SK-N-SH (cell line): ENCODE measurements around the gene RPS19. TPM values are rescaled to one million over a fixed set of nuclear protein-coding genes. Genes with fewer than 3 reads are reported as not detected.

ENCODE experiments used
- CTCF ChIA-PET: fragments of 300-600, 350-600 bp; formaldehyde crosslinking; extraction: SDS; loops from one replicate; lab custom pipeline; 2021; lab: Yijun Ruan, JAX
- POLR2A ChIA-PET: fragments of 350-600 bp; sonication (Branson Sonifier 250); formaldehyde crosslinking; extraction: SDS; loops from one replicate; lab custom pipeline; 2020; ENCODE audit warnings: antibody characterized with exemption, inconsistent platforms; lab: Yijun Ruan, JAX
- DNase-seq: peaks from one replicate; pipeline ENCODE4 v3.0.0; 2012
- H2AFZ ChIP-seq: fragments of 200-600 bp; sonication (generic); 2 replicates; pipeline ENCODE4 v1.8.1; 2016; ENCODE audit warnings: antibody characterized with exemption, mild to moderate bottlenecking, low read depth
- H3F3A ChIP-seq: fragments of 200-600 bp; sonication (generic); replicated peaks from 2 replicates; pipeline ENCODE3; 2016; ENCODE audit warnings: antibody characterized with exemption, mild to moderate bottlenecking; ENCODE audit not compliant: insufficient read depth
- H3K27ac ChIP-seq, 2 experiments: fragments of 200-500 bp in 1 of 2; fragments of 200-600 bp in 1 of 2; sonication (Bioruptor generic) in 1 of 2; sonication (generic), shearing (Covaris generic) in 1 of 2; 2 replicates each; pipeline versions ENCODE4 v1.5.1 to v1.6.1; 2014 to 2016; ENCODE audit warnings: low read depth in 2 of 2, inconsistent platforms in 1 of 2, low read length in 1 of 2, mild to moderate bottlenecking in 1 of 2, mixed read lengths in 1 of 2
- H3K27me3 ChIP-seq: fragments of 200-600 bp; sonication (generic), shearing (Covaris generic); 2 replicates; pipeline ENCODE4 v1.6.1; 2016; ENCODE audit warnings: mixed run types; ENCODE audit not compliant: insufficient read depth
- H3K36me3 ChIP-seq, 2 experiments: fragments of 200-500 bp in 1 of 2; fragments of 200-600 bp in 1 of 2; sonication (Bioruptor generic) in 1 of 2; sonication (generic) in 1 of 2; replicated peaks in 1 of 2; 2 replicates each; pipeline versions ENCODE3 to v1.5.1; 2014 to 2016; ENCODE audit warnings: low read length in 1 of 2, mild to moderate bottlenecking in 1 of 2; ENCODE audit not compliant: insufficient read depth in 2 of 2, control insufficient read depth in 1 of 2
- H3K4me1 ChIP-seq, 2 experiments: fragments of 200-500 bp in 1 of 2; fragments of 200-600 bp in 1 of 2; sonication (Bioruptor generic) in 1 of 2; sonication (generic), shearing (Covaris generic) in 1 of 2; 2 replicates each; pipeline versions ENCODE4 v1.5.1 to v1.6.1; 2014 to 2016; ENCODE audit warnings: low read depth in 1 of 2, low read length in 1 of 2, mixed run types in 1 of 2; ENCODE audit not compliant: insufficient read depth in 2 of 2, control insufficient read depth in 1 of 2
- H3K4me2 ChIP-seq: fragments of 200-600 bp; sonication (generic), shearing (Covaris generic); 2 replicates; pipeline ENCODE4 v1.6.1; 2017; ENCODE audit warnings: mixed run types
- H3K4me3 ChIP-seq, 2 experiments: fragments of 200-500 bp in 1 of 2; fragments of 200-600 bp in 1 of 2; sonication (Bioruptor generic) in 1 of 2; sonication (generic), shearing (Covaris generic) in 1 of 2; 2 replicates each; pipeline versions ENCODE4 v1.5.1 to v1.8.1; 2014 to 2016; ENCODE audit warnings: low read depth in 2 of 2, inconsistent platforms in 1 of 2, low read length in 1 of 2, mild to moderate bottlenecking in 1 of 2, mixed read lengths in 1 of 2, moderate library complexity in 1 of 2
- H3K79me2 ChIP-seq: fragments of 200-600 bp; sonication (generic); 2 replicates; pipeline ENCODE4 v1.8.1; 2017; ENCODE audit warnings: mild to moderate bottlenecking; ENCODE audit not compliant: insufficient read depth
- H3K9ac ChIP-seq: fragments of 200-600 bp; sonication (generic); 2 replicates; pipeline ENCODE4 v1.6.1; 2017; ENCODE audit warnings: mixed run types
- H3K9me2 ChIP-seq: fragments of 200-600 bp; sonication (generic); 2 replicates; pipeline ENCODE4 v1.6.1; 2017; ENCODE audit warnings: mixed run types
- H3K9me3 ChIP-seq: fragments of 200-600 bp; sonication (generic); 2 replicates; pipeline ENCODE4 v1.6.1; 2017; ENCODE audit warnings: mixed run types, mild to moderate bottlenecking, moderate library complexity
- H4K20me1 ChIP-seq: fragments of 200-600 bp; sonication (generic); 2 replicates; pipeline ENCODE4 v1.6.1; 2017; ENCODE audit warnings: mild to moderate bottlenecking, mixed run types; ENCODE audit not compliant: insufficient read depth
- CHD2 ChIP-seq: fragments of 150-350 bp; IDR thresholded peaks from 2 replicates; pipeline ENCODE4 v1.6.1; 2018; ENCODE audit warnings: low read length; ENCODE audit not compliant: partially characterized antibody
- ELF1 ChIP-seq: IDR thresholded peaks from 2 replicates; pipeline ENCODE4 v1.4.0; 2012
- EP300 ChIP-seq, 2 experiments: IDR thresholded peaks; 2 replicates each; pipeline versions ENCODE4 v1.4.0 to v1.6.1; 2012; ENCODE audit warnings: borderline replicate concordance in 1 of 2, low read depth in 1 of 2, low read length in 1 of 2
- FOXJ3 ChIP-seq: sonication (generic); formaldehyde crosslinking; IDR thresholded peaks from 2 replicates; pipeline ENCODE4 v1.5.1; 2020; ENCODE audit warnings: mild to moderate bottlenecking, missing genetic modification reagents
- FOXM1 ChIP-seq: IDR thresholded peaks from 2 replicates; pipeline ENCODE4 v1.4.0; 2012; ENCODE audit warnings: low read depth, mild to moderate bottlenecking
- GATA2 ChIP-seq: sonication (generic); formaldehyde crosslinking; IDR thresholded peaks from 2 replicates; pipeline ENCODE4 v1.5.0; 2020; ENCODE audit warnings: mild to moderate bottlenecking, missing genetic modification reagents
- NRF1 ChIP-seq: IDR thresholded peaks from 2 replicates; pipeline ENCODE4 v1.6.1; 2012; ENCODE audit warnings: low read depth, mild to moderate bottlenecking, low read length
- POLR2AphosphoS5 ChIP-seq: IDR thresholded peaks from 2 replicates; pipeline ENCODE4 v1.6.1; 2012; ENCODE audit warnings: low read depth, low read length
- RAD21 ChIP-seq: IDR thresholded peaks from 2 replicates; pipeline ENCODE4 v1.6.1; 2012; ENCODE audit warnings: mild to moderate bottlenecking, low read length
- SMC3 ChIP-seq: IDR thresholded peaks from 2 replicates; pipeline ENCODE4 v1.6.1; 2012; ENCODE audit warnings: low read depth, low read length, improper control_type of control experiment
- YY1 ChIP-seq: IDR thresholded peaks from 2 replicates; pipeline ENCODE4 v1.4.0; 2012; ENCODE audit warnings: low read depth, mild to moderate bottlenecking
- WGBS: methylation state at CpG from one replicate; pipeline ENCODE4 v1.1.6; 2017; ENCODE audit warnings: low lambda C conversion rate; 5-methylcytosine and 5-hydroxymethylcytosine counted together
- polyA plus RNA-seq, 3 experiments: library from polyadenylated mRNA; depleted of rRNA; stranded (reverse); fragments of >200 nt; gene quantifications; 2 replicates each; pipeline ENCODE4 v1.2.3, GENCODE V29; 2012
- TF ChIP-seq, protein P1 (sequence below): IDR thresholded peaks from 2 replicates; pipeline ENCODE4 v1.4.0; 2012; ENCODE audit warnings: low read depth, borderline replicate concordance
- TF ChIP-seq, protein P2 (sequence below): fragments of 200-600 bp; sonication (generic); IDR thresholded peaks from 2 replicates; pipeline ENCODE4 v1.6.1; 2017; ENCODE audit warnings: antibody characterized with exemption, mild to moderate bottlenecking, moderate library complexity
- TF ChIP-seq, protein P3 (sequence below): IDR thresholded peaks from 2 replicates; pipeline ENCODE4 v1.4.0; 2012; ENCODE audit warnings: low read depth
- TF ChIP-seq, protein P4 (sequence below): fragments of 150-350 bp; IDR thresholded peaks from 2 replicates; pipeline ENCODE4 v1.6.1; 2016; ENCODE audit warnings: mild to moderate bottlenecking, low read depth, low read length

RPS19 gene
- polyA plus RNA-seq, 1 of the 3 experiments (the other 2 are of a cell fraction), result 2,819 TPM

DNA sequence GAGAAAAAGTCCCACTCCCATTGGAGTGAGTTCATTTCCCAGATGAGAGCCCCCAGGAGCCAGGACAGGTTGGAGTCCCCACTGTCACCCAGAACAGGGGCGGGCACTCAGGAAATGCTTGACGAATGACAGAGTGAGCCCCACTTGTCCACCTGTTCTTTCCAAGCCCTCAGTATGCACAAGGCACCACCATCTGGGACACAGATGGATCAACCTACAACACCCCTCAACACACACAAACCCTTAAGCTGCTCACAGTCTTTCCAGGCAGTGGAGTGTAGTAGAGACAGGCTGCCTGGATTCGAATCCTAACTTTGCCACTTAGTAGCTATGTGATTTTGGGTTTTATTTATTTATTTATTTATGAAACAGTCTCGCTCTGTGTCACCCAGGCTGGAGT lies 30.9 kb downstream of the RPS19 start (continued):
- TF ChIP-seq, protein P1, sequence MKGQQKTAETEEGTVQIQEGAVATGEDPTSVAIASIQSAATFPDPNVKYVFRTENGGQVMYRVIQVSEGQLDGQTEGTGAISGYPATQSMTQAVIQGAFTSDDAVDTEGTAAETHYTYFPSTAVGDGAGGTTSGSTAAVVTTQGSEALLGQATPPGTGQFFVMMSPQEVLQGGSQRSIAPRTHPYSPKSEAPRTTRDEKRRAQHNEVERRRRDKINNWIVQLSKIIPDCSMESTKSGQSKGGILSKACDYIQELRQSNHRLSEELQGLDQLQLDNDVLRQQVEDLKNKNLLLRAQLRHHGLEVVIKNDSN, result no peak
- TF ChIP-seq FOXM1 (no peak), POLR2AphosphoS5 (no peak), EP300 (IDR thresholded peaks at IDR 0.05; ENCODE audit: borderline replicate concordance in 1 of 2, low read depth in 1 of 2, low read length in 1 of 2) (no peak)
- TF ChIP-seq, protein P2, sequence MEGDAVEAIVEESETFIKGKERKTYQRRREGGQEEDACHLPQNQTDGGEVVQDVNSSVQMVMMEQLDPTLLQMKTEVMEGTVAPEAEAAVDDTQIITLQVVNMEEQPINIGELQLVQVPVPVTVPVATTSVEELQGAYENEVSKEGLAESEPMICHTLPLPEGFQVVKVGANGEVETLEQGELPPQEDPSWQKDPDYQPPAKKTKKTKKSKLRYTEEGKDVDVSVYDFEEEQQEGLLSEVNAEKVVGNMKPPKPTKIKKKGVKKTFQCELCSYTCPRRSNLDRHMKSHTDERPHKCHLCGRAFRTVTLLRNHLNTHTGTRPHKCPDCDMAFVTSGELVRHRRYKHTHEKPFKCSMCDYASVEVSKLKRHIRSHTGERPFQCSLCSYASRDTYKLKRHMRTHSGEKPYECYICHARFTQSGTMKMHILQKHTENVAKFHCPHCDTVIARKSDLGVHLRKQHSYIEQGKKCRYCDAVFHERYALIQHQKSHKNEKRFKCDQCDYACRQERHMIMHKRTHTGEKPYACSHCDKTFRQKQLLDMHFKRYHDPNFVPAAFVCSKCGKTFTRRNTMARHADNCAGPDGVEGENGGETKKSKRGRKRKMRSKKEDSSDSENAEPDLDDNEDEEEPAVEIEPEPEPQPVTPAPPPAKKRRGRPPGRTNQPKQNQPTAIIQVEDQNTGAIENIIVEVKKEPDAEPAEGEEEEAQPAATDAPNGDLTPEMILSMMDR, result no peak

DNA sequence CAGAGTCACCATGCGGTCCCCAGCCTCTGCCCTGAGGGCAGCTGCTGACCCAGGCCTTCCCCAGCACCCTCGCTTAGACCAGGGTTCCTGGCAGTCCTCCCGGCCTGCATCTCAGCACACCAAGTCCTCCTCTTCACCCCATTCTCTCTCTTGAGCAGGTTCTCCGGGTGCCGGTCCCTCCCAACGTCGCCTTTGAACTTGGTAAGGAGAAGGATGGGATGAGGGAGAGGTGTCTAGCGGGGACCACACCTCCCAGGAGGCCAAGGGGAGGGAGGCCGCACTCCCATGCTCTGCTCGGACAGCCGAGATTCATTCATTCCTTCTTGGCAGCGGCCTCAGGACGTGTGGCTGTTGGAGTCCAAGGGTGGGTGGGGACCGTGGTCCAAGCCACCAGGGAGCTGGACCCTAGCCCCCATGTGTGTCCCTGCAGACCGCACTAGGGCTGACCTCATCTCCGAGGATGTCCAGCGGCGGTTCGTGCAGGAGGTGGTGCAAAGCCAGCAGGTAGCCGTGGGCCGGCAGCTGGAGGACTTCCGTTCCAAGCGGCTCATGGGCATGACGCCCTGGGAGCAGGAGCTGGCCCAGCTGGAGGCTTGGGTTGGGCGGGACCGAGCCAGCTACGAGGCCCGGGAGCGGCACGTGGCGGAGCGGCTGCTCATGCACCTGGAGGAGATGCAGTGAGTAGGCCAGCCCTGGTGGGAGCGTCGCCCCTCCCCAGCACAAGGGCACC lies 32.3 kb downstream of the RPS19 start:
- 95% methylated on average over 33 of the region's 34 CpGs for WGBS
- Histone ChIP-seq H3K27ac (no peak overlapping the region), H3K4me1 (peaks cover 0 to under 1% of the 10 kb centered on the region in 2 experiments; a peak in 1 of 4 replicates), H3K79me2 (peaks cover 9% of the 10 kb centered on the region; the same call in 1 of the 2 replicates), H3K9me2 (no peaks in the 10 kb centered on the region), H2AFZ (no peak overlapping the region), H3K4me3 (no peak overlapping the region), H4K20me1 (peaks cover 17% of the 10 kb centered on the region), H3F3A (no peaks in the 10 kb centered on the region), H3K9ac (no peak overlapping the region), H3K4me2 (no peak overlapping the region), H3K9me3 (no peaks in the 10 kb centered on the region), H3K36me3 (peaks cover 17 to 34% of the 10 kb centered on the region in 2 experiments), H3K27me3 (no peaks in the 10 kb centered on the region)
- ChIA-PET CTCF (interaction anchor here (0.5 to 1.2 kb wide), 2 partner anchors 10 to 42 kb away, joined by 3 to 5 read pairs; no protein-coding TSS in a partner anchor), POLR2A (interaction anchor here (1.6 kb wide), 1 partner anchor 20 kb away, joined by 3 read pairs; no protein-coding TSS in a partner anchor)
- no peak for DNase-seq
- TF ChIP-seq GATA2, result no peak
- TF ChIP-seq CHD2, result no peak
- TF ChIP-seq, protein P3, sequence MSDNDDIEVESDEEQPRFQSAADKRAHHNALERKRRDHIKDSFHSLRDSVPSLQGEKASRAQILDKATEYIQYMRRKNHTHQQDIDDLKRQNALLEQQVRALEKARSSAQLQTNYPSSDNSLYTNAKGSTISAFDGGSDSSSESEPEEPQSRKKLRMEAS, result no peak
- no peak for TF ChIP-seq YY1
- TF ChIP-seq SMC3, result no peak
- TF ChIP-seq ELF1, result no peak
- no peak for TF ChIP-seq NRF1
- no peak for TF ChIP-seq FOXM1

DNA sequence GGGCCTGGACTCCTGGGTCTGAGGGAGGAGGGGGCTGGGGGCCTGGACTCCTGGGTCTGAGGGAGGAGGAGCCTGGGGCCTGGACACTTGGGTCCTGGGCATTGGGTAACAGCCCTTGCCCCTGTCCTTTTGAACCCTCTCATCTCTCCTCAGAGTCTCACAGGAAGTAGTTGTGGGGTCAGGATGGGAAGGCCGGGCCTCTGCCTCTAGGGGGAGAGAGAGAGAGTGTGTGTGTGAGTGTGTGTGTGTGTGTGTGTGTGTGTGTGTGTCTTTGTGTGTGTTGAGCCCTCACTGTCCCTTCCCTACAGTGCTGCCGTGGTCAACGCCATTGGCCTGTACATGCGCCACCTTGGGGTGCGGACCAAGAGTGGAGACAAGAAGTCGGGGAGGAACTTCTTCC lies 33.8 kb downstream of the RPS19 start:
- DNase-seq, result no peak
- WGBS, result 78% methylated on average over 6 of the region's 6 CpGs
- Histone ChIP-seq H4K20me1 (peaks cover 8% of the 10 kb centered on the region; the same call in 1 of the 2 replicates), H2AFZ (no peak overlapping the region), H3K4me1 (no peaks in the 10 kb centered on the region), H3K36me3 (peaks cover 17 to 47% of the 10 kb centered on the region in 2 experiments), H3K9ac (no peak overlapping the region), H3K9me3 (no peaks in the 10 kb centered on the region), H3K27me3 (no peaks in the 10 kb centered on the region), H3K9me2 (no peaks in the 10 kb centered on the region), H3K27ac (no peak overlapping the region), H3K79me2 (0 out of 2 replicates have a peak, but pooled peaks cover 3% of the 10 kb centered on the region), H3K4me2 (no peak overlapping the region), H3K4me3 (no peak overlapping the region), H3F3A (no peaks in the 10 kb centered on the region)
- ChIA-PET CTCF (no interaction called here), POLR2A (no interaction called here)
- TF ChIP-seq, protein P2, result no peak
- TF ChIP-seq ELF1 (no peak), CHD2 (no peak), EP300 (IDR thresholded peaks at IDR 0.05; ENCODE audit: borderline replicate concordance in 1 of 2, low read depth in 1 of 2, low read length in 1 of 2) (no peak), FOXJ3 (no peak), SMC3 (no peak), POLR2AphosphoS5 (no peak), RAD21 (no peak)
- TF ChIP-seq, protein P1, result no peak
- TF ChIP-seq, protein P4, sequence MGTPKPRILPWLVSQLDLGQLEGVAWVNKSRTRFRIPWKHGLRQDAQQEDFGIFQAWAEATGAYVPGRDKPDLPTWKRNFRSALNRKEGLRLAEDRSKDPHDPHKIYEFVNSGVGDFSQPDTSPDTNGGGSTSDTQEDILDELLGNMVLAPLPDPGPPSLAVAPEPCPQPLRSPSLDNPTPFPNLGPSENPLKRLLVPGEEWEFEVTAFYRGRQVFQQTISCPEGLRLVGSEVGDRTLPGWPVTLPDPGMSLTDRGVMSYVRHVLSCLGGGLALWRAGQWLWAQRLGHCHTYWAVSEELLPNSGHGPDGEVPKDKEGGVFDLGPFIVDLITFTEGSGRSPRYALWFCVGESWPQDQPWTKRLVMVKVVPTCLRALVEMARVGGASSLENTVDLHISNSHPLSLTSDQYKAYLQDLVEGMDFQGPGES, result no peak
